Neural cell (in vitro differentiated cells): ENCODE measurements around the gene KLF18. TPM values are rescaled to one million over a fixed set of nuclear protein-coding genes. Genes with fewer than 3 reads are reported as not detected.

Source experiments
- H2AFZ ChIP-seq: fragments of 200-600, 300-800 bp; sonication (generic), shearing (Covaris generic); 2 replicates; pipeline ENCODE4 v1.6.0; 2014; ENCODE audit warnings: low read depth, mild to moderate bottlenecking, antibody characterized with exemption, low read length, moderate library complexity
- H3F3A ChIP-seq: fragments of 200-600 bp; shearing (Covaris generic); 2 replicates; pipeline ENCODE4 v1.6.1; 2016; ENCODE audit warnings: mild to moderate bottlenecking, moderate library complexity, mixed read lengths, antibody characterized with exemption, low read length; ENCODE audit not compliant: insufficient read depth, poor library complexity, severe bottlenecking
- H3K27ac ChIP-seq: fragments of 200-600, 300-800 bp; sonication (generic), shearing (Covaris generic); 2 replicates; pipeline ENCODE4 v1.5.1; 2014; ENCODE audit warnings: mild to moderate bottlenecking, low read length, moderate library complexity
- H3K27me3 ChIP-seq: fragments of 300-800, 200-600 bp; sonication (generic), shearing (Covaris generic); 2 replicates; pipeline ENCODE4 v1.6.0; 2014; ENCODE audit warnings: mild to moderate bottlenecking, low read depth, low read length, moderate library complexity; ENCODE audit not compliant: insufficient read depth
- H3K36me3 ChIP-seq: fragments of 300-800, 200-600 bp; sonication (generic), shearing (Covaris generic); 2 replicates; pipeline ENCODE4 v1.5.1; 2014; ENCODE audit warnings: mild to moderate bottlenecking, antibody characterized with exemption, low read length, moderate library complexity; ENCODE audit not compliant: insufficient read depth
- H3K4me2 ChIP-seq: fragments of 300-800, 200-600 bp; sonication (generic), shearing (Covaris generic); 2 replicates; pipeline ENCODE4 v1.6.0; 2014; ENCODE audit warnings: mild to moderate bottlenecking, low read length
- H3K4me3 ChIP-seq: fragments of 300-800, 200-600 bp; sonication (generic), shearing (Covaris generic); 2 replicates; pipeline ENCODE4 v1.5.1; 2014; ENCODE audit warnings: mild to moderate bottlenecking, low read length, moderate library complexity
- H3K79me2 ChIP-seq: fragments of 200-600 bp; shearing (Covaris generic); replicated peaks from 2 replicates; pipeline ENCODE4 v1.6.0; 2014; ENCODE audit warnings: mild to moderate bottlenecking, low read length, moderate library complexity; ENCODE audit not compliant: insufficient read depth
- H3K9ac ChIP-seq: fragments of 300-800, 200-600 bp; sonication (generic), shearing (Covaris generic); 2 replicates; pipeline ENCODE4 v1.6.1; 2016; ENCODE audit warnings: mild to moderate bottlenecking, low read length, mixed read lengths
- H3K9me2 ChIP-seq: fragments of 200-600 bp; shearing (Covaris generic); 2 replicates; pipeline ENCODE4 v1.6.1; 2016; ENCODE audit warnings: mild to moderate bottlenecking, low read length, mixed read lengths; ENCODE audit not compliant: insufficient read depth
- H3K9me3 ChIP-seq: fragments of 200-600, 300-800 bp; sonication (generic), shearing (Covaris generic); 2 replicates; pipeline ENCODE4 v1.6.1; 2016; ENCODE audit warnings: mild to moderate bottlenecking, mixed run types, low read length, moderate library complexity, mixed read lengths
- H4K20me1 ChIP-seq: fragments of 200-600 bp; shearing (Covaris generic); 2 replicates; pipeline ENCODE4 v1.6.1; 2016; ENCODE audit warnings: mild to moderate bottlenecking, mixed run types; ENCODE audit not compliant: insufficient read depth
- CTCF ChIP-seq: fragments of 450-650 bp; IDR thresholded peaks from 2 replicates; pipeline ENCODE4 v1.5.1; 2014; ENCODE audit warnings: antibody characterized with exemption, mild to moderate bottlenecking, moderate library complexity; ENCODE audit not compliant: poor library complexity, severe bottlenecking
- EP300 ChIP-seq: fragments of 450-650 bp; conservative IDR thresholded peaks from 2 replicates; pipeline ENCODE4 v1.6.1; 2014; ENCODE audit warnings: antibody characterized with exemption, mild to moderate bottlenecking, moderate library complexity; ENCODE audit not compliant: poor library complexity, severe bottlenecking
- EZH2 ChIP-seq: fragments of 200-600, 300-800 bp; shearing (Covaris generic), sonication (generic); IDR thresholded peaks from 2 replicates; pipeline ENCODE4 v1.6.1; 2014; ENCODE audit warnings: antibody characterized with exemption, low read length, borderline replicate concordance, mild to moderate bottlenecking; ENCODE audit not compliant: insufficient read depth, poor library complexity, severe bottlenecking
- MXI1 ChIP-seq: fragments of 450-650 bp; conservative IDR thresholded peaks from 2 replicates; pipeline ENCODE4 v1.6.1; 2014; ENCODE audit warnings: antibody characterized with exemption, mild to moderate bottlenecking; ENCODE audit not compliant: poor library complexity, severe bottlenecking
- POLR2AphosphoS5 ChIP-seq: IDR thresholded peaks from 2 replicates; pipeline ENCODE4 v1.6.1; 2012
- RAD21 ChIP-seq: fragments of 450-650 bp; conservative IDR thresholded peaks from 2 replicates; pipeline ENCODE4 v1.6.1; 2014; ENCODE audit warnings: antibody characterized with exemption, mild to moderate bottlenecking, moderate library complexity
- REST ChIP-seq: IDR thresholded peaks from 2 replicates; pipeline ENCODE4 v1.6.1; 2012; ENCODE audit warnings: borderline replicate concordance
- SMC3 ChIP-seq: fragments of 450-650 bp; conservative IDR thresholded peaks from 2 replicates; pipeline ENCODE4 v1.6.1; 2014; ENCODE audit warnings: antibody characterized with exemption, mild to moderate bottlenecking, moderate library complexity; ENCODE audit not compliant: poor library complexity
- TAF1 ChIP-seq: IDR thresholded peaks from 2 replicates; pipeline ENCODE4 v1.6.1; 2012; ENCODE audit warnings: low read depth
- polyA plus RNA-seq: library from polyadenylated mRNA; depleted of rRNA; stranded (reverse); fragments of >200 nt; gene quantifications from 2 replicates; pipeline ENCODE4 v1.2.3, GENCODE V29; 2014

KLF18 gene
- polyA plus RNA-seq, 1 donor from 2014 or later, result not detected

GRCh38 chr1:44120398-44120949 is 21.0 kb downstream of the KLF18 start:
- Histone ChIP-seq H3K27ac (no peak overlapping the region), H3K9ac (no peak overlapping the region), H3K79me2 (no peaks in the 10 kb centered on the region), H3K9me2 (no peaks in the 10 kb centered on the region), H3K36me3 (no peaks in the 10 kb centered on the region), H3K4me3 (no peak overlapping the region), H3K9me3 (no peaks in the 10 kb centered on the region), H3F3A (no peaks in the 10 kb centered on the region), H2AFZ (no peak overlapping the region), H4K20me1 (no peaks in the 10 kb centered on the region), H3K4me2 (no peak overlapping the region), H3K27me3 (no peaks in the 10 kb centered on the region)
- TF ChIP-seq MXI1, result no peak
- TF ChIP-seq EP300, result no peak
- TF ChIP-seq RAD21, result no peak
- no peak for TF ChIP-seq SMC3
- no peak for TF ChIP-seq CTCF
- TF ChIP-seq EZH2, result no peak
- TF ChIP-seq TAF1, result no peak
- no peak for TF ChIP-seq POLR2AphosphoS5
- TF ChIP-seq REST, result no peak

- H3K4me2 ChIP-seq, result no peak overlapping the region
- no peaks in the 10 kb centered on the region for H3K9me2 ChIP-seq
- no peak overlapping the region for H3K27ac ChIP-seq
- H3K27me3 ChIP-seq, result no peaks in the 10 kb centered on the region
- no peaks in the 10 kb centered on the region for H3K79me2 ChIP-seq
- H3K9ac ChIP-seq, result no peak overlapping the region
- no peak overlapping the region for H2AFZ ChIP-seq
- no peaks in the 10 kb centered on the region for H3K9me3 ChIP-seq
- no peak overlapping the region for H3K4me3 ChIP-seq
- no peaks in the 10 kb centered on the region for H3F3A ChIP-seq
- TF ChIP-seq TAF1 (no peak), POLR2AphosphoS5 (no peak), EZH2 (no peak), SMC3 (no peak), EP300 (no peak), CTCF (no peak)
- no peaks in the 10 kb centered on the region for H4K20me1 ChIP-seq
- no peaks in the 10 kb centered on the region for H3K36me3 ChIP-seq
Measured at GRCh38 chr1:44119525-44119924, 21.9 kb downstream of the KLF18 start.
